Posterior vena cava (tissue), 2 donors: ENCODE measurements around the gene CREBL2. TPM values are rescaled to one million over a fixed set of nuclear protein-coding genes. Genes with fewer than 3 reads are reported as not detected.
"Not testable (repeated sequence)": the region's sequence is repeated elsewhere in the genome, so short reads cannot be mapped to it uniquely, and the experiment has no call there.

Experiments
- DNase-seq: peaks from one replicate; pipeline ENCODE4 v3.0.0-alpha.2; 2020; ENCODE audit warnings: low spot score
- intact Hi-C, 2 donors: fragments of 100-400 bp; cut with DNase I; formaldehyde crosslinking; loops; one replicate each; pipeline versions ENCODE4 v1.14.1 to v1.14.2; 2022 to 2023
- total RNA-seq, 2 donors: library from RNA; stranded (reverse); fragmentation: NEBNext Ultra II Directional; extraction: Animal tissue kit (Norgen Biotek cat#: 25700); gene quantifications; one replicate each; pipeline ENCODE4 v1.2.1, GENCODE V29; 2021
- donor health status: DM: yes; HTN: yes; CAD: no.
- donor health status: DM: yes; HTN: yes; CAD: no.

CREBL2 gene
- total RNA-seq, 2 donors from 2014 or later = 30.3 to 30.6 TPM

- no peak for DNase-seq
- intact Hi-C loops = no loop called here
Observed at GRCh38 chr12:12624498-12624992, 12.9 kb downstream of the CREBL2 start.

- no peak for DNase-seq
- intact Hi-C loops = no loop called here
Observed at GRCh38 chr12:12626471-12626870, 14.8 kb downstream of the CREBL2 start.

- intact Hi-C loops = no loop called here
- no peak for DNase-seq
Observed at GRCh38 chr12:12627308-12627827, 15.7 kb downstream of the CREBL2 start.

- DNase-seq = no peak
- intact Hi-C loops = no loop called here
Observed at GRCh38 chr12:12628013-12628412, 16.3 kb downstream of the CREBL2 start.

GRCh38 chr12:12630850-12631249, 19.2 kb downstream of the CREBL2 start:
- intact Hi-C loops = no loop called here

GRCh38 chr12:12635651-12636050, 24.0 kb downstream of the CREBL2 start:
- no peak for DNase-seq
- intact Hi-C loops = no loop called here

More at GRCh38 chr12:12630850-12631249, 19.2 kb downstream of the CREBL2 start:
- DNase-seq = no peak

GRCh38 chr12:12636641-12637040, 25.0 kb downstream of the CREBL2 start:
- no peak for DNase-seq
- intact Hi-C loops = no loop called here

GRCh38 chr12:12639995-12640394, 28.3 kb downstream of the CREBL2 start:
- DNase-seq, intact Hi-C loops: not testable (repeated sequence)

- intact Hi-C loops = no loop called here
- no peak for DNase-seq
Observed at GRCh38 chr12:12641650-12642049, 30.0 kb downstream of the CREBL2 start.

- no peak for DNase-seq
- intact Hi-C loops = no loop called here
Observed at GRCh38 chr12:12642916-12643315, 31.2 kb downstream of the CREBL2 start.

- DNase-seq = no peak
- intact Hi-C loops = no loop called here
Observed at GRCh38 chr12:12645485-12645884, 33.8 kb downstream of the CREBL2 start.

- intact Hi-C loops, DNase-seq: not testable (repeated sequence)
Observed at GRCh38 chr12:12645968-12646367, 34.3 kb downstream of the CREBL2 start.

GRCh38 chr12:12646483-12647072, 34.9 kb downstream of the CREBL2 start:
- intact Hi-C loops = no loop called here
- DNase-seq = no peak

- DNase-seq = no peak
- intact Hi-C loops = no loop called here
Observed at GRCh38 chr12:12648284-12648683, 36.6 kb downstream of the CREBL2 start.

GRCh38 chr12:12648951-12649650, 37.4 kb downstream of the CREBL2 start:
- DNase-seq = no peak

GRCh38 chr12:12651752-12652151, 40.1 kb downstream of the CREBL2 start:
- no peak for DNase-seq

More at GRCh38 chr12:12648951-12649650, 37.4 kb downstream of the CREBL2 start:
- intact Hi-C loops = no loop called here

GRCh38 chr12:12652704-12653103, 41.0 kb downstream of the CREBL2 start:
- intact Hi-C loops, DNase-seq: not testable (repeated sequence)

More at GRCh38 chr12:12651752-12652151, 40.1 kb downstream of the CREBL2 start:
- intact Hi-C loops = no loop called here

GRCh38 chr12:12653922-12654321, 42.2 kb downstream of the CREBL2 start:
- no peak for DNase-seq
- intact Hi-C loops = no loop called here

GRCh38 chr12:12654691-12655460, 43.2 kb downstream of the CREBL2 start:
- intact Hi-C loops = loop anchor here in 1 of 2 donors (5.0 kb wide), 1 partner anchor 278 kb away; no protein-coding TSS in a partner anchor
- no peak for DNase-seq

- no peak for DNase-seq
- intact Hi-C loops = no loop called here
Observed at GRCh38 chr12:12660201-12660600, 48.5 kb downstream of the CREBL2 start.
